WTC11 (cell line): ENCODE data around the gene C10orf95. TPM values are rescaled to one million over a fixed set of nuclear protein-coding genes. Genes with fewer than 3 reads are reported as not detected.
A peak's percentile ranks its signal among the peaks of the same experiment; 100 is the strongest.

Experiments
- ATAC-seq: fragments of 200-7000 bp; cut with Tn5 transposase; 2 replicates; pipeline ENCODE4 v1.10.0; 2021; ENCODE audit warnings: mild to moderate bottlenecking, moderate library complexity
- CTCF ChIA-PET: fragments of 300-600 bp; sonication (Branson Sonifier 250); formaldehyde crosslinking; loops from one replicate; lab custom pipeline; 2021; ENCODE audit warnings: antibody characterized with exemption; lab: Charles Lee
- POLR2A ChIA-PET: fragments of 350-600 bp; sonication (Branson Sonifier 250); formaldehyde crosslinking; loops from one replicate; lab custom pipeline; 2021; ENCODE audit warnings: antibody characterized with exemption; lab: Charles Lee
- DNase-seq: peaks from one replicate; pipeline ENCODE4 v3.0.0; 2021; ENCODE audit warnings: low spot score
- H3K27ac Mint-ChIP-seq: 2 replicates; pipeline ENCODE4 v1.8.0; 2021; ENCODE audit warnings: mixed read lengths
- H3K27me3 Mint-ChIP-seq: 2 replicates; pipeline ENCODE4 v1.8.0; 2021; ENCODE audit warnings: low read depth, mild to moderate bottlenecking, moderate library complexity, mixed read lengths
- H3K36me3 Mint-ChIP-seq: 2 replicates; pipeline ENCODE4 v1.8.0; 2021; ENCODE audit warnings: mixed read lengths
- H3K4me1 Mint-ChIP-seq: 2 replicates; pipeline ENCODE4 v1.8.0; 2022; ENCODE audit warnings: mixed read lengths
- H3K4me3 Mint-ChIP-seq: 2 replicates; pipeline ENCODE4 v1.8.0; 2021; ENCODE audit warnings: mild to moderate bottlenecking, moderate library complexity, mixed read lengths
- H3K9me3 Mint-ChIP-seq: 2 replicates; pipeline ENCODE4 v1.8.0; 2021; ENCODE audit warnings: mixed read lengths
- CREM ChIP-seq: sonication (generic); formaldehyde crosslinking; IDR thresholded peaks from 2 replicates; pipeline ENCODE4 v1.8.1; 2022; ENCODE audit warnings: mild to moderate bottlenecking, missing genetic modification reagents, moderate library complexity
- MYBL2 ChIP-seq: sonication (generic); formaldehyde crosslinking; IDR thresholded peaks from 2 replicates; pipeline ENCODE4 v1.8.1; 2023; ENCODE audit warnings: mild to moderate bottlenecking, moderate library complexity, missing genetic modification reagents
- NFATC4 ChIP-seq: fragments of 250-450 bp; sonication (Bioruptor Pico); IDR thresholded peaks from 2 replicates; pipeline ENCODE4 v1.9.0; 2021; ENCODE audit warnings: mild to moderate bottlenecking
- OVOL2 ChIP-seq: fragments of 250-450 bp; sonication (Bioruptor Pico); IDR thresholded peaks from 2 replicates; pipeline ENCODE4 v1.9.0; 2021; ENCODE audit warnings: mild to moderate bottlenecking, borderline replicate concordance
- SMAD4 ChIP-seq: sonication (generic); formaldehyde crosslinking; IDR thresholded peaks from 2 replicates; pipeline ENCODE4 v1.8.0; 2022; ENCODE audit warnings: mild to moderate bottlenecking, missing genetic modification reagents
- STAT6 ChIP-seq: sonication (generic); formaldehyde crosslinking; conservative IDR thresholded peaks from 2 replicates; pipeline ENCODE4 v1.8.1; 2023; ENCODE audit warnings: mild to moderate bottlenecking, low read depth, missing genetic modification reagents, moderate library complexity
- ZNF138 ChIP-seq: sonication (generic); formaldehyde crosslinking; conservative IDR thresholded peaks from 2 replicates; pipeline ENCODE4 v1.8.1; 2022; ENCODE audit warnings: mild to moderate bottlenecking, moderate library complexity, missing genetic modification reagents
- total RNA-seq: library from RNA; stranded (reverse); gene quantifications from 3 replicates; pipeline ENCODE4 v1.2.3, GENCODE V29; 2021
- TF ChIP-seq, protein P1 (sequence below): sonication (generic); formaldehyde crosslinking; IDR thresholded peaks from 2 replicates; pipeline ENCODE4 v1.8.0; 2022; ENCODE audit warnings: mild to moderate bottlenecking, missing genetic modification reagents
- TF ChIP-seq, protein P2 (sequence below): sonication (generic); formaldehyde crosslinking; IDR thresholded peaks from 2 replicates; pipeline ENCODE4 v1.8.0; 2022; ENCODE audit warnings: mild to moderate bottlenecking, missing genetic modification reagents
- TF ChIP-seq, protein P3 (sequence below): sonication (generic); formaldehyde crosslinking; IDR thresholded peaks from 2 replicates; pipeline ENCODE4 v1.8.1; 2023; ENCODE audit warnings: mild to moderate bottlenecking, missing genetic modification reagents, moderate library complexity
- TF ChIP-seq, protein P4 (sequence below): sonication (generic); formaldehyde crosslinking; IDR thresholded peaks from 2 replicates; pipeline ENCODE4 v1.8.1; 2022; ENCODE audit warnings: low read depth, missing genetic modification reagents, borderline replicate concordance
- TF ChIP-seq, protein P5 (sequence below): fragments of 250-450 bp; sonication (Bioruptor Pico); IDR thresholded peaks from 2 replicates; pipeline ENCODE4 v1.9.0; 2021; ENCODE audit warnings: moderate library complexity, mild to moderate bottlenecking, inconsistent platforms, borderline replicate concordance
- TF ChIP-seq, protein P6 (sequence below): sonication (generic); formaldehyde crosslinking; IDR thresholded peaks from 2 replicates; pipeline ENCODE4 v1.8.1; 2023; ENCODE audit warnings: mild to moderate bottlenecking, missing genetic modification reagents, borderline replicate concordance
- TF ChIP-seq, protein P7 (sequence below): fragments of 250-450 bp; sonication (Bioruptor Pico); IDR thresholded peaks from 2 replicates; pipeline ENCODE4 v1.8.0; 2021; ENCODE audit warnings: mild to moderate bottlenecking

C10orf95 gene
- total RNA-seq, 1 experiment from 2014 or later, result 0.96 TPM

DNA sequence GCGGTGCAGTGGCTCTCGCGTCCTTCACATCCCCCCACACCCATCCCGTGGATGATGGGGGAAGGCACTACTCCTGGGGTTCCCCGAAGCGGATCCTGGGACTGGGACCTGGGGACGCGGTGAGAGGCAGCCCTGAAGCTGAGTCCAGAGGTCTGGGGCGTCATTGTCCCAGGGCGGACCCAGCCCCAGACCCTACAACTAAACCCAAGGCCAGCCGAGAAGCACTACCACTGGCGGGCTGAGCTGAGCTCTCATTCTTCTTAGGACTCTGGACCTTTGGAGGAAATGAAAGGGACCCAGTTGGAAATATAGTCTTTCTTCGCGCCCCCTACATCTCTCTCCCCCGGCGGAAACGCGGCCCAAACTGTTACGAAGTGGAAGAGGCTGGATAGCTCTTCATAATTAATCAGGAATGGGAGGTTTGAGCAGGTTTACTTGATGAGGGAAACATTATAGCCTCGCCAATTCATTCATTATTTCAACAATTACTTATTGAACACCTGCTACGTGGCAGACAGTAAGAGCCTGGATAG, 31.1 kb downstream of the C10orf95 start (continued):
- no peak for TF ChIP-seq STAT6 (CRISPR knock-in tag)
- TF ChIP-seq, protein P1, sequence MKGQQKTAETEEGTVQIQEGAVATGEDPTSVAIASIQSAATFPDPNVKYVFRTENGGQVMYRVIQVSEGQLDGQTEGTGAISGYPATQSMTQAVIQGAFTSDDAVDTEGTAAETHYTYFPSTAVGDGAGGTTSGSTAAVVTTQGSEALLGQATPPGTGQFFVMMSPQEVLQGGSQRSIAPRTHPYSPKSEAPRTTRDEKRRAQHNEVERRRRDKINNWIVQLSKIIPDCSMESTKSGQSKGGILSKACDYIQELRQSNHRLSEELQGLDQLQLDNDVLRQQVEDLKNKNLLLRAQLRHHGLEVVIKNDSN (CRISPR knock-in tag), result no peak
- TF ChIP-seq, protein P2, sequence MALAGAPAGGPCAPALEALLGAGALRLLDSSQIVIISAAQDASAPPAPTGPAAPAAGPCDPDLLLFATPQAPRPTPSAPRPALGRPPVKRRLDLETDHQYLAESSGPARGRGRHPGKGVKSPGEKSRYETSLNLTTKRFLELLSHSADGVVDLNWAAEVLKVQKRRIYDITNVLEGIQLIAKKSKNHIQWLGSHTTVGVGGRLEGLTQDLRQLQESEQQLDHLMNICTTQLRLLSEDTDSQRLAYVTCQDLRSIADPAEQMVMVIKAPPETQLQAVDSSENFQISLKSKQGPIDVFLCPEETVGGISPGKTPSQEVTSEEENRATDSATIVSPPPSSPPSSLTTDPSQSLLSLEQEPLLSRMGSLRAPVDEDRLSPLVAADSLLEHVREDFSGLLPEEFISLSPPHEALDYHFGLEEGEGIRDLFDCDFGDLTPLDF, result no peak

DNA sequence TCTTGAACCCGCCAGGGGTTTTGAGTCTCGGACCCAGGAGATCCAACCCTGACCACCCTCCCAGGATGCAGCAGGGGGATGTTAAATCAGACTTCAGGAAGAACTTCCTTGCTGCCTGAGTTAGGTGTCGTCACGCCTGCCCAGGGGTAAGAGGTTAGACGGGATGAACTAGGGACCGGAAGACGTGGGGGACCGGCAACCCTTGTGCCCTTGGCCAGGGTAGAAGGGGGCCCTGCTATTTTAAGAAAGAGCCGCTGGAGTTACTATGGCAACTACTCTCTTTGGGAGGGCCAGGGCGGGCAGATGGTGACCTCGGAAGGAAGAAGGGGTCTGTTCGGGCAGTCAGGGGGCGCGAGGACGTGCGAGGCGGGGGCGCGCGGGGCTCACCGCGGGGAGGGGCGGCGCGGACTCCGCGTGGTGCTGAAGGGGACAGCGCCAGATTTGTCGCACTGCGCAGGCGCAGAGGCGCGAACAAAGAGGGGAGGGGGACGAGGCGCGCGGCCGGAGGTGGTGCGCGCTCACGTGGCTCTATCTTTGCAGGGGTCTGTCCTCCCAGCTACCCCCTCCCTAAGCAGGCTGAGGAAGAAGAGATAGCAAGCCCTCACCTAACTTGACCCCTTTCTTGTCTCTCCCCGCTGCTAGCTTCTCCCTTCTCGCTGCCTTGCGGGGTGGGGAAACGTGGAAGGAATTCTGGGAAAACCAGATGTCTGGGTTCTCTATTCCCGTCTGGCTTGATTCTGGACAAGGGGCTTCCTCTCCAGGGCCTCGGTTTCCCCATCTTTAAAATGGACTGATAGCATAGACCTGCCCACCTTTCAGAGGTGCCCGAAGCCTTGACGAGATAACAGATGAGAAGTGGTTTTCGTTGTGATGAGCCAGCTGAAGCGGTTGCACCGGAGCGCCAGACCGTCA, 31.8 kb downstream of the C10orf95 start:
- POLR2A ChIA-PET, result interaction anchor here (1.0 to 5.0 kb wide), 6 partner anchors 12 to 164 kb away, joined by 3 to 34 read pairs (median 19); partner anchors contain the start of genes C10orf95, CUEDC2 and NFKB2
- peaks cover 5% of the 10 kb centered on the region; the same call in 1 of the 2 replicates for H3K27me3 Mint-ChIP-seq
- peaks cover 9% of the 10 kb centered on the region; the same call in 1 of the 2 replicates for H3K36me3 Mint-ChIP-seq
- H3K4me1 Mint-ChIP-seq, result peaks cover 19% of the 10 kb centered on the region
- peak overlapping the region; percentile 98 for H3K4me3 Mint-ChIP-seq
- CTCF ChIA-PET, result interaction anchor here (0.6 to 6.7 kb wide), 14 partner anchors 9 to 250 kb away, joined by 4 to 68 read pairs (median 31); partner anchors contain the start of genes ACTR1A, C10orf95, CUEDC2 and NFKB2
- DNase-seq (peak; percentile 90), ATAC-seq (peak; percentile 1)
- H3K27ac Mint-ChIP-seq, result peak overlapping the region; percentile 90
- no peaks in the 10 kb centered on the region for H3K9me3 Mint-ChIP-seq
- no peak for TF ChIP-seq MYBL2 (CRISPR knock-in tag)
- TF ChIP-seq, protein P3, sequence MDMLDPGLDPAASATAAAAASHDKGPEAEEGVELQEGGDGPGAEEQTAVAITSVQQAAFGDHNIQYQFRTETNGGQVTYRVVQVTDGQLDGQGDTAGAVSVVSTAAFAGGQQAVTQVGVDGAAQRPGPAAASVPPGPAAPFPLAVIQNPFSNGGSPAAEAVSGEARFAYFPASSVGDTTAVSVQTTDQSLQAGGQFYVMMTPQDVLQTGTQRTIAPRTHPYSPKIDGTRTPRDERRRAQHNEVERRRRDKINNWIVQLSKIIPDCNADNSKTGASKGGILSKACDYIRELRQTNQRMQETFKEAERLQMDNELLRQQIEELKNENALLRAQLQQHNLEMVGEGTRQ (CRISPR knock-in tag), result peak; percentile 76
- TF ChIP-seq, protein P4, sequence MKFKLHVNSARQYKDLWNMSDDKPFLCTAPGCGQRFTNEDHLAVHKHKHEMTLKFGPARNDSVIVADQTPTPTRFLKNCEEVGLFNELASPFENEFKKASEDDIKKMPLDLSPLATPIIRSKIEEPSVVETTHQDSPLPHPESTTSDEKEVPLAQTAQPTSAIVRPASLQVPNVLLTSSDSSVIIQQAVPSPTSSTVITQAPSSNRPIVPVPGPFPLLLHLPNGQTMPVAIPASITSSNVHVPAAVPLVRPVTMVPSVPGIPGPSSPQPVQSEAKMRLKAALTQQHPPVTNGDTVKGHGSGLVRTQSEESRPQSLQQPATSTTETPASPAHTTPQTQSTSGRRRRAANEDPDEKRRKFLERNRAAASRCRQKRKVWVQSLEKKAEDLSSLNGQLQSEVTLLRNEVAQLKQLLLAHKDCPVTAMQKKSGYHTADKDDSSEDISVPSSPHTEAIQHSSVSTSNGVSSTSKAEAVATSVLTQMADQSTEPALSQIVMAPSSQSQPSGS (CRISPR knock-in tag), result no peak
- TF ChIP-seq, protein P5, sequence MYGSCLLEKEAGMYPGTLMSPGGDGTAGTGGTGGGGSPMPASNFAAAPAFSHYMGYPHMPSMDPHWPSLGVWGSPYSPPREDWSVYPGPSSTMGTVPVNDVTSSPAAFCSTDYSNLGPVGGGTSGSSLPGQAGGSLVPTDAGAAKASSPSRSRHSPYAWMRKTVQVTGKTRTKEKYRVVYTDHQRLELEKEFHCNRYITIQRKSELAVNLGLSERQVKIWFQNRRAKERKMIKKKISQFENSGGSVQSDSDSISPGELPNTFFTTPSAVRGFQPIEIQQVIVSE, result no peak
- TF ChIP-seq NFATC4 (CRISPR knock-in tag), result no peak
- TF ChIP-seq, protein P6, sequence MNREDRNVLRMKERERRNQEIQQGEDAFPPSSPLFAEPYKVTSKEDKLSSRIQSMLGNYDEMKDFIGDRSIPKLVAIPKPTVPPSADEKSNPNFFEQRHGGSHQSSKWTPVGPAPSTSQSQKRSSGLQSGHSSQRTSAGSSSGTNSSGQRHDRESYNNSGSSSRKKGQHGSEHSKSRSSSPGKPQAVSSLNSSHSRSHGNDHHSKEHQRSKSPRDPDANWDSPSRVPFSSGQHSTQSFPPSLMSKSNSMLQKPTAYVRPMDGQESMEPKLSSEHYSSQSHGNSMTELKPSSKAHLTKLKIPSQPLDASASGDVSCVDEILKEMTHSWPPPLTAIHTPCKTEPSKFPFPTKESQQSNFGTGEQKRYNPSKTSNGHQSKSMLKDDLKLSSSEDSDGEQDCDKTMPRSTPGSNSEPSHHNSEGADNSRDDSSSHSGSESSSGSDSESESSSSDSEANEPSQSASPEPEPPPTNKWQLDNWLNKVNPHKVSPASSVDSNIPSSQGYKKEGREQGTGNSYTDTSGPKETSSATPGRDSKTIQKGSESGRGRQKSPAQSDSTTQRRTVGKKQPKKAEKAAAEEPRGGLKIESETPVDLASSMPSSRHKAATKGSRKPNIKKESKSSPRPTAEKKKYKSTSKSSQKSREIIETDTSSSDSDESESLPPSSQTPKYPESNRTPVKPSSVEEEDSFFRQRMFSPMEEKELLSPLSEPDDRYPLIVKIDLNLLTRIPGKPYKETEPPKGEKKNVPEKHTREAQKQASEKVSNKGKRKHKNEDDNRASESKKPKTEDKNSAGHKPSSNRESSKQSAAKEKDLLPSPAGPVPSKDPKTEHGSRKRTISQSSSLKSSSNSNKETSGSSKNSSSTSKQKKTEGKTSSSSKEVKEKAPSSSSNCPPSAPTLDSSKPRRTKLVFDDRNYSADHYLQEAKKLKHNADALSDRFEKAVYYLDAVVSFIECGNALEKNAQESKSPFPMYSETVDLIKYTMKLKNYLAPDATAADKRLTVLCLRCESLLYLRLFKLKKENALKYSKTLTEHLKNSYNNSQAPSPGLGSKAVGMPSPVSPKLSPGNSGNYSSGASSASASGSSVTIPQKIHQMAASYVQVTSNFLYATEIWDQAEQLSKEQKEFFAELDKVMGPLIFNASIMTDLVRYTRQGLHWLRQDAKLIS, result no peak
- TF ChIP-seq STAT6 (CRISPR knock-in tag), result no peak
- no peak for TF ChIP-seq SMAD4
- TF ChIP-seq, protein P7, sequence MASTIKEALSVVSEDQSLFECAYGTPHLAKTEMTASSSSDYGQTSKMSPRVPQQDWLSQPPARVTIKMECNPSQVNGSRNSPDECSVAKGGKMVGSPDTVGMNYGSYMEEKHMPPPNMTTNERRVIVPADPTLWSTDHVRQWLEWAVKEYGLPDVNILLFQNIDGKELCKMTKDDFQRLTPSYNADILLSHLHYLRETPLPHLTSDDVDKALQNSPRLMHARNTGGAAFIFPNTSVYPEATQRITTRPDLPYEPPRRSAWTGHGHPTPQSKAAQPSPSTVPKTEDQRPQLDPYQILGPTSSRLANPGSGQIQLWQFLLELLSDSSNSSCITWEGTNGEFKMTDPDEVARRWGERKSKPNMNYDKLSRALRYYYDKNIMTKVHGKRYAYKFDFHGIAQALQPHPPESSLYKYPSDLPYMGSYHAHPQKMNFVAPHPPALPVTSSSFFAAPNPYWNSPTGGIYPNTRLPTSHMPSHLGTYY (CRISPR knock-in tag), result no peak
- TF ChIP-seq CREM (CRISPR knock-in tag), result no peak
- TF ChIP-seq ZNF138 (CRISPR knock-in tag), result no peak
- TF ChIP-seq OVOL2 (CRISPR knock-in tag), result no peak
